GM23338 (cell line): ENCODE measurements around the gene KRTAP4-16. TPM values are rescaled to one million over a fixed set of nuclear protein-coding genes. Genes with fewer than 3 reads are reported as not detected.

ENCODE experiments used
- ATAC-seq: fragments of 200-7000 bp; cut with Tn5 transposase; 3 replicates; pipeline ENCODE4 v1.9.1; 2020
- DNase-seq: peaks from one replicate; pipeline ENCODE4 v3.0.0-alpha.2; 2015; ENCODE audit warnings: low spot score
- H2AFZ ChIP-seq: fragments of 200-600 bp; sonication (generic); 2 replicates; pipeline ENCODE4 v1.8.0; 2016; ENCODE audit warnings: antibody characterized with exemption, mild to moderate bottlenecking, moderate library complexity
- H3F3A ChIP-seq: fragments of 200-600 bp; sonication (generic); replicated peaks from 2 replicates; pipeline ENCODE4 v1.8.0; 2017; ENCODE audit warnings: antibody characterized with exemption, mixed run types, low read depth
- H3K27ac ChIP-seq: fragments of 200-600 bp; sonication (generic); 2 replicates; pipeline ENCODE4 v1.6.1; 2016; ENCODE audit warnings: low read depth
- H3K27me3 ChIP-seq: fragments of 200-600 bp; sonication (generic); 2 replicates; pipeline ENCODE4 v1.8.0; 2016; ENCODE audit warnings: mild to moderate bottlenecking, mixed run types, moderate library complexity; ENCODE audit not compliant: insufficient read depth
- H3K36me3 ChIP-seq: fragments of 200-600 bp; sonication (generic); 2 replicates; pipeline ENCODE4 v1.8.0; 2016; ENCODE audit warnings: mild to moderate bottlenecking; ENCODE audit not compliant: insufficient read depth
- H3K4me1 ChIP-seq: fragments of 200-600 bp; sonication (generic); 2 replicates; pipeline ENCODE4 v1.8.0; 2016; ENCODE audit warnings: mild to moderate bottlenecking, moderate library complexity; ENCODE audit not compliant: insufficient read depth
- H3K4me2 ChIP-seq: fragments of 200-600 bp; sonication (generic); 2 replicates; pipeline ENCODE4 v1.7.1; 2017; ENCODE audit warnings: mixed run types
- H3K4me3 ChIP-seq: fragments of 200-600 bp; sonication (generic); 2 replicates; pipeline ENCODE4 v1.6.1; 2016; ENCODE audit warnings: mixed run types
- H3K79me2 ChIP-seq: fragments of 200-600 bp; sonication (generic); replicated peaks from 2 replicates; pipeline ENCODE4 v1.8.0; 2017; ENCODE audit warnings: mild to moderate bottlenecking; ENCODE audit not compliant: insufficient read depth
- H3K9me2 ChIP-seq: fragments of 200-600 bp; sonication (generic); 2 replicates; pipeline ENCODE4 v1.8.0; 2017; ENCODE audit not compliant: insufficient read depth
- H4K20me1 ChIP-seq: fragments of 200-600 bp; sonication (generic); replicated peaks from 2 replicates; pipeline ENCODE4 v1.8.0; 2017; ENCODE audit warnings: mild to moderate bottlenecking; ENCODE audit not compliant: insufficient read depth
- H3K27ac Mint-ChIP-seq: 2 replicates; pipeline ENCODE4 v1.8.0; 2020; ENCODE audit warnings: inconsistent platforms, mild to moderate bottlenecking, moderate library complexity, mixed read lengths
- H3K27me3 Mint-ChIP-seq: 3 replicates; pipeline ENCODE4 v1.8.0; 2022; ENCODE audit warnings: low read depth, mild to moderate bottlenecking, moderate library complexity, mixed read lengths, inconsistent platforms; ENCODE audit not compliant: insufficient read depth, poor library complexity
- H3K36me3 Mint-ChIP-seq: 3 replicates; pipeline ENCODE4 v1.8.0; 2021; ENCODE audit warnings: low read depth, mild to moderate bottlenecking, inconsistent platforms, moderate library complexity, mixed read lengths
- H3K4me1 Mint-ChIP-seq: 3 replicates; pipeline ENCODE4 v1.8.0; 2020; ENCODE audit warnings: mild to moderate bottlenecking, inconsistent platforms, mixed read lengths
- H3K4me3 Mint-ChIP-seq: 3 replicates; pipeline ENCODE4 v1.8.0; 2021; ENCODE audit warnings: moderate library complexity, mild to moderate bottlenecking, inconsistent platforms, mixed read lengths
- H3K9me3 Mint-ChIP-seq: 3 replicates; pipeline ENCODE4 v1.8.0; 2020; ENCODE audit warnings: moderate library complexity, mild to moderate bottlenecking, inconsistent platforms, mixed read lengths
- CTCF ChIP-seq, 2 experiments: fragments of 200-600 bp in 1 of 2; sonication (generic) in 1 of 2; conservative IDR thresholded peaks; 2 replicates each; pipeline versions ENCODE4 v1.5.1 to v1.6.1; 2016 to 2017; ENCODE audit warnings: antibody characterized with exemption in 2 of 2, low read depth in 2 of 2, mild to moderate bottlenecking in 2 of 2, moderate library complexity in 1 of 2
- ETS1 ChIP-seq: IDR thresholded peaks from 2 replicates; pipeline ENCODE4 v1.6.1; 2016; ENCODE audit warnings: antibody characterized with exemption
- EZH2phosphoT487 ChIP-seq: fragments of 200-600 bp; sonication (generic); IDR thresholded peaks from one replicate; pipeline ENCODE4 v1.8.1; 2018; ENCODE audit warnings: antibody characterized with exemption; ENCODE audit not compliant: unreplicated experiment
- JUNB ChIP-seq: IDR thresholded peaks from one replicate; pipeline ENCODE4 v1.6.1; 2016; ENCODE audit warnings: antibody characterized with exemption; ENCODE audit not compliant: unreplicated experiment
- NANOG ChIP-seq: IDR thresholded peaks from 2 replicates; pipeline ENCODE4 v1.6.1; 2016; ENCODE audit warnings: antibody characterized with exemption, borderline replicate concordance
- POLR2AphosphoS5 ChIP-seq: IDR thresholded peaks from 2 replicates; pipeline ENCODE4 v1.6.1; 2016; ENCODE audit warnings: antibody characterized with exemption, low read depth
- REST ChIP-seq: IDR thresholded peaks from one replicate; pipeline ENCODE4 v1.6.1; 2018; ENCODE audit warnings: antibody characterized with exemption; ENCODE audit not compliant: unreplicated experiment
- STAT1 ChIP-seq: IDR thresholded peaks from one replicate; pipeline ENCODE4 v1.6.1; 2016; ENCODE audit warnings: antibody characterized with exemption; ENCODE audit not compliant: unreplicated experiment
- ZNF114 ChIP-seq: fragments of 250-450 bp; sonication (Bioruptor Pico); IDR thresholded peaks from 2 replicates; pipeline ENCODE4 v1.5.0; 2020; ENCODE audit warnings: mild to moderate bottlenecking, moderate library complexity
- ZNF331 ChIP-seq: fragments of 250-450 bp; sonication (Bioruptor Pico); IDR thresholded peaks from 2 replicates; pipeline ENCODE4 v1.5.0; 2020; ENCODE audit warnings: low read depth, mild to moderate bottlenecking, moderate library complexity
- ZNF462 ChIP-seq: fragments of 250-450 bp; sonication (Bioruptor Pico); IDR thresholded peaks from 2 replicates; pipeline ENCODE4 v1.5.0; 2020; ENCODE audit warnings: mild to moderate bottlenecking, moderate library complexity
- polyA plus RNA-seq: library from polyadenylated mRNA; unstranded; fragments of >200 nt; fragmentation: Nextera tagmentation; extraction: Ambion mirVana; gene quantifications from 2 replicates; pipeline ENCODE4 v1.2.1, GENCODE V29; 2016
- total RNA-seq: library from RNA; depleted of rRNA; stranded (reverse); fragments of >200 nt; shearing (Covaris generic); gene quantifications from 2 replicates; pipeline ENCODE4 v1.2.3, GENCODE V29; 2014

Gene KRTAP4-16
- total and polyA plus RNA-seq, 2 experiments from 2014 or later, result not detected

GRCh38 chr17:41071606-41072360, 30.2 kb downstream of the KRTAP4-16 start:
- no peaks in the 10 kb centered on the region; the same call in 2 of the 3 replicates for H3K9me3 Mint-ChIP-seq
- H3K4me2 ChIP-seq, result no peak overlapping the region
- DNase-seq, result no peak
- H3K4me3 ChIP-seq, result no peak overlapping the region
- no peaks in the 10 kb centered on the region for H3K36me3 Mint-ChIP-seq
- no peak overlapping the region for H2AFZ ChIP-seq
- no peaks in the 10 kb centered on the region for H3K27me3 Mint-ChIP-seq
- H3K27ac Mint-ChIP-seq, result no peak overlapping the region
- no peaks in the 10 kb centered on the region for H3K36me3 ChIP-seq
- TF ChIP-seq JUNB (no peak), CTCF (conservative IDR thresholded peaks at IDR 0.05; ENCODE audit: low read depth in 2 of 2) (no peak), ZNF331 (no peak), POLR2AphosphoS5 (no peak), ZNF114 (CRISPR knock-in tag) (no peak), ZNF462 (CRISPR knock-in tag) (no peak), STAT1 (no peak), NANOG (no peak), EZH2phosphoT487 (no peak), REST (no peak), ETS1 (no peak)
- no peak for ATAC-seq
- no peaks in the 10 kb centered on the region; the same call in none of the 2 replicates for H3K9me2 ChIP-seq
- no peaks in the 10 kb centered on the region for H3K79me2 ChIP-seq
- no peaks in the 10 kb centered on the region for H3K27me3 ChIP-seq
- H3K4me3 Mint-ChIP-seq, result no peak overlapping the region
- H3K4me1 ChIP-seq, result no peaks in the 10 kb centered on the region
- no peak overlapping the region for H3K27ac ChIP-seq
- H3F3A ChIP-seq, result no peaks in the 10 kb centered on the region
- H4K20me1 ChIP-seq, result no peaks in the 10 kb centered on the region
- H3K4me1 Mint-ChIP-seq, result no peaks in the 10 kb centered on the region
